ENCODE data around the gene ANKS1B.

Gene ANKS1B

GRCh38 chr12:98893126-98893674 is 1091.5 kb downstream of the ANKS1B start:
- TF ChIP-seq CTCF (IDR thresholded peaks at IDR 0.05; ENCODE audit: insufficient read depth, low read depth, low read length, missing control alignments), result no peak
- H3K4me3 ChIP-seq (ENCODE audit: low read depth, low read length), result no peak overlapping the region
- DNase-seq (ENCODE audit: low read depth), result no peak

- TF ChIP-seq CTCF (IDR thresholded peaks at IDR 0.05; ENCODE audit: insufficient read depth, low read depth, low read length, missing control alignments), result no peak
- H3K4me3 ChIP-seq (ENCODE audit: low read depth, low read length), result no peak overlapping the region
- DNase-seq (ENCODE audit: low read depth), result no peak
Observed at GRCh38 chr12:98885778-98886177, 1099.0 kb downstream of the ANKS1B start.

GRCh38 chr12:98883231-98883630 is 1101.5 kb downstream of the ANKS1B start:
- H3K4me3 ChIP-seq (ENCODE audit: low read depth, low read length), result no peak overlapping the region
- no peak for TF ChIP-seq CTCF (IDR thresholded peaks at IDR 0.05; ENCODE audit: insufficient read depth, low read depth, low read length, missing control alignments)
- DNase-seq (ENCODE audit: low read depth), result no peak

GRCh38 chr12:98882526-98882925 is 1102.2 kb downstream of the ANKS1B start:
- DNase-seq (ENCODE audit: low read depth), result no peak
- H3K4me3 ChIP-seq (ENCODE audit: low read depth, low read length), result no peak overlapping the region
- TF ChIP-seq CTCF (IDR thresholded peaks at IDR 0.05; ENCODE audit: insufficient read depth, low read depth, low read length, missing control alignments), result no peak

GRCh38 chr12:98873776-98874175 is 1111.0 kb downstream of the ANKS1B start:
- H3K4me3 ChIP-seq (ENCODE audit: low read depth, low read length), result no peak overlapping the region
- DNase-seq (ENCODE audit: low read depth), result no peak
- no peak for TF ChIP-seq CTCF (IDR thresholded peaks at IDR 0.05; ENCODE audit: insufficient read depth, low read depth, low read length, missing control alignments)

- H3K4me3 ChIP-seq (ENCODE audit: low read depth, low read length), result no peak overlapping the region
- DNase-seq (ENCODE audit: low read depth), result no peak
- TF ChIP-seq CTCF (IDR thresholded peaks at IDR 0.05; ENCODE audit: insufficient read depth, low read depth, low read length, missing control alignments), result no peak
Observed at GRCh38 chr12:98870504-98870903, 1114.2 kb downstream of the ANKS1B start.

- no peak overlapping the region for H3K4me3 ChIP-seq (ENCODE audit: low read depth, low read length)
- DNase-seq (ENCODE audit: low read depth), result no peak
- no peak for TF ChIP-seq CTCF (IDR thresholded peaks at IDR 0.05; ENCODE audit: insufficient read depth, low read depth, low read length, missing control alignments)
Observed at GRCh38 chr12:98869886-98870503, 1114.7 kb downstream of the ANKS1B start.

Data from GM12865 (cell line).